K562 (cell line): Measurements from ENCODE around the gene RBM18. TPM values are rescaled to one million over a fixed set of nuclear protein-coding genes. Genes with fewer than 3 reads are reported as not detected.

Source experiments
- ATAC-seq: fragments of 200-7000 bp; cut with Tn5 transposase; 3 replicates; pipeline ENCODE4 v1.9.1; 2020; ENCODE audit warnings: moderate library complexity
- BruUV-seq: library from RNA; stranded (reverse); fragments of 400-500 nt; replicated peaks from 2 replicates; lab custom pipeline; 2021; lab: Mats Ljungman, UMichigan
- CTCF ChIA-PET: fragments of 300-600 bp; formaldehyde crosslinking; extraction: SDS; loops from one replicate; lab custom pipeline; 2021; ENCODE audit warnings: low intra/inter-chr PET ratio; lab: Yijun Ruan, JAX
- POLR2A ChIA-PET: fragments of 300-600, 350-650 bp; sonication (Branson Sonifier 250); formaldehyde crosslinking; extraction: SDS; loops from one replicate; lab custom pipeline; 2021; ENCODE audit warnings: antibody characterized with exemption, inconsistent platforms; lab: Yijun Ruan, JAX
- DNase-seq, 4 experiments: peaks; one replicate each; pipeline versions ENCODE4 v3.0.0 to v3.0.0-alpha.2; 2011 to 2018; ENCODE audit warnings: low spot score in 3 of 4, mixed read lengths in 3 of 4; ENCODE audit errors: extremely low read depth in 1 of 4
- FAIRE-seq: peaks from 2 replicates; lab custom pipeline; 2011; peaks lifted over from hg19 to GRCh38; lab: Jason Lieb, UNC
- H2AFZ ChIP-seq: 2 replicates; pipeline ENCODE4 v1.6.0; 2011; ENCODE audit warnings: low read depth, low read length, control low read depth, inconsistent platforms
- H3K27ac ChIP-seq: fragments of 200-600 bp; 3 replicates; pipeline ENCODE4 v1.8.0; 2011; ENCODE audit warnings: low read depth, mild to moderate bottlenecking, control low read depth, inconsistent platforms, low read length, moderate library complexity, mixed read lengths; ENCODE audit errors: extremely low read depth
- H3K27me3 ChIP-seq, 2 experiments: fragments of 300-600 bp in 1 of 2; 2 replicates in 1 of 2; 3 replicates in 1 of 2; pipeline versions ENCODE4 v1.6.0 to v1.8.0; 2011; ENCODE audit warnings: inconsistent platforms in 2 of 2, low read length in 2 of 2, mild to moderate bottlenecking in 1 of 2, mixed read lengths in 1 of 2, moderate library complexity in 1 of 2; ENCODE audit not compliant: control insufficient read depth in 2 of 2, insufficient read depth in 2 of 2
- H3K36me3 ChIP-seq: fragments of 300-600 bp; 3 replicates; pipeline ENCODE4 v1.8.0; 2011; ENCODE audit warnings: mild to moderate bottlenecking, low read length, inconsistent platforms; ENCODE audit not compliant: control insufficient read depth, insufficient read depth
- H3K4me1 ChIP-seq, 2 experiments: fragments of 200-600 bp in 1 of 2; replicated peaks in 1 of 2; 2 replicates in 1 of 2; 3 replicates in 1 of 2; pipeline versions ENCODE4 v1.5.1 to v1.8.0; 2011; ENCODE audit warnings: inconsistent platforms in 2 of 2, low read length in 2 of 2, mild to moderate bottlenecking in 1 of 2, mixed read lengths in 1 of 2, moderate library complexity in 1 of 2; ENCODE audit not compliant: control insufficient read depth in 2 of 2, insufficient read depth in 2 of 2
- H3K4me2 ChIP-seq: 2 replicates; pipeline ENCODE4 v1.6.1; 2011; ENCODE audit warnings: low read length, control low read depth, inconsistent platforms, mixed read lengths; ENCODE audit not compliant: insufficient read depth
- H3K4me3 ChIP-seq: fragments of 200-600 bp; sonication (generic), shearing (Covaris generic); 2 replicates; pipeline ENCODE4 v1.5.1; 2016; ENCODE audit warnings: control low read depth, inconsistent platforms
- H3K79me2 ChIP-seq: fragments of 200-600 bp; 3 replicates; pipeline ENCODE4 v1.8.0; 2011; ENCODE audit warnings: low read length, inconsistent platforms; ENCODE audit not compliant: control insufficient read depth, insufficient read depth
- H3K9ac ChIP-seq, 2 experiments: 2 replicates each; pipeline versions ENCODE4 v1.6.0 to v1.6.1; 2011; ENCODE audit warnings: low read depth in 2 of 2, low read length in 2 of 2, control low read depth in 1 of 2, inconsistent platforms in 1 of 2, mild to moderate bottlenecking in 1 of 2, mixed read lengths in 1 of 2; ENCODE audit not compliant: insufficient read depth in 1 of 2
- H3K9me1 ChIP-seq: one replicate; pipeline ENCODE4 v1.6.0; 2011; ENCODE audit warnings: inconsistent platforms, mild to moderate bottlenecking, low read length, moderate library complexity; ENCODE audit not compliant: control insufficient read depth, insufficient read depth
- H3K9me3 ChIP-seq: replicated peaks from 2 replicates; pipeline ENCODE4 v1.5.1; 2011; ENCODE audit warnings: low read depth, low read length, inconsistent platforms; ENCODE audit not compliant: control insufficient read depth, insufficient read depth
- H4K20me1 ChIP-seq: replicated peaks from 2 replicates; pipeline ENCODE4 v1.6.1; 2011; ENCODE audit warnings: low read length, inconsistent platforms, mixed read lengths; ENCODE audit not compliant: control insufficient read depth, insufficient read depth
- BCLAF1 ChIP-seq, 2 experiments: fragments of 450-650 bp in 1 of 2; IDR thresholded peaks; 2 replicates each; pipeline ENCODE4 v1.6.1; 2011 to 2017; ENCODE audit warnings: low read depth in 2 of 2, antibody characterized with exemption in 1 of 2, borderline replicate concordance in 1 of 2, low read length in 1 of 2, mild to moderate bottlenecking in 1 of 2, mixed read lengths in 1 of 2; ENCODE audit not compliant: control insufficient read depth in 1 of 2
- BMI1 ChIP-seq: fragments of 150-350 bp; IDR thresholded peaks from 2 replicates; pipeline ENCODE4 v1.6.1; 2014; ENCODE audit warnings: low read length
- BRD4 ChIP-seq: fragments of 200-600 bp; sonication (generic); IDR thresholded peaks from 2 replicates; pipeline ENCODE4 v1.6.1; 2017; ENCODE audit warnings: inconsistent platforms
- KLF10 ChIP-seq: fragments of 250-450 bp; sonication (Bioruptor Pico); IDR thresholded peaks from 2 replicates; pipeline ENCODE4 v1.6.1; 2021; ENCODE audit warnings: matching md5 sums
- MECOM ChIP-seq: fragments of 250-450 bp; sonication (Bioruptor Pico); IDR thresholded peaks from 2 replicates; pipeline ENCODE4 v1.8.0; 2022; ENCODE audit warnings: inconsistent platforms
- MTA1 ChIP-seq: fragments of 450-650 bp; IDR thresholded peaks from 2 replicates; pipeline ENCODE4 v1.6.1; 2017; ENCODE audit warnings: borderline replicate concordance
- NUFIP1 ChIP-seq: fragments of 450-650 bp; IDR thresholded peaks from 2 replicates; pipeline ENCODE4 v1.6.1; 2018; ENCODE audit not compliant: partially characterized antibody
- RBM14 ChIP-seq: fragments of 200-400 bp; formaldehyde crosslinking; IDR thresholded peaks from 2 replicates; pipeline ENCODE4 v1.6.1; 2018; ENCODE audit warnings: low read depth, mild to moderate bottlenecking, low read length, moderate library complexity, borderline replicate concordance; ENCODE audit not compliant: insufficient read depth
- SP2 ChIP-seq: IDR thresholded peaks from 2 replicates; pipeline ENCODE4 v1.6.1; 2011; ENCODE audit warnings: mild to moderate bottlenecking, low read depth, low read length, moderate library complexity; ENCODE audit not compliant: poor library complexity, severe bottlenecking; ENCODE audit errors: extremely low read depth
- SRSF1 ChIP-seq: fragments of 200-400 bp; formaldehyde crosslinking; IDR thresholded peaks from 2 replicates; pipeline ENCODE4 v1.6.1; 2017; ENCODE audit warnings: mild to moderate bottlenecking, low read depth, low read length, moderate library complexity
- TARDBP ChIP-seq: fragments of 450-650 bp; IDR thresholded peaks from 2 replicates; pipeline ENCODE4 v1.6.1; 2016
- TCF7 ChIP-seq: sonication (generic); IDR thresholded peaks from 2 replicates; pipeline ENCODE4 v1.6.1; 2016; ENCODE audit warnings: antibody characterized with exemption, borderline replicate concordance
- THAP12 ChIP-seq: fragments of 250-450 bp; sonication (Bioruptor Pico); IDR thresholded peaks from 2 replicates; pipeline ENCODE4 v1.9.0; 2021; ENCODE audit warnings: mild to moderate bottlenecking, inconsistent platforms
- WHSC1 ChIP-seq: IDR thresholded peaks from one replicate; pipeline ENCODE4 v1.6.1; 2012; ENCODE audit warnings: low read length, control low read depth, inconsistent platforms
- ZBTB9 ChIP-seq: fragments of 450-650 bp; formaldehyde crosslinking; IDR thresholded peaks from 2 replicates; pipeline ENCODE4 v1.4.0; 2020; ENCODE audit warnings: mild to moderate bottlenecking, moderate library complexity
- ZFX ChIP-seq: sonication (generic); formaldehyde crosslinking; IDR thresholded peaks from 2 replicates; pipeline ENCODE4 v1.8.0; 2022; ENCODE audit warnings: mild to moderate bottlenecking, missing genetic modification reagents, moderate library complexity
- WGBS: fragments of 100-300 bp; shearing (Covaris generic); methylation state at CpG from one replicate; pipeline ENCODE4 v1.1.6; 2016; ENCODE audit warnings: low coverage, mixed read lengths; ENCODE audit not compliant: insufficient coverage; ENCODE audit errors: missing lambda C conversion rate; 5-methylcytosine and 5-hydroxymethylcytosine counted together
- in situ Hi-C: fragments of 300-500 bp; cut with MboI; formaldehyde crosslinking; loops from 4 replicates; pipeline ENCODE4 v1.15.0; 2018; ENCODE audit warnings: inconsistent platforms, mixed read lengths
- intact Hi-C: fragments of 100-400 bp; cut with micrococcal nuclease; formaldehyde crosslinking; loops from 2 replicates; pipeline ENCODE4 v1.14.2; 2022
- polyA plus RNA-seq, 8 experiments: library from polyadenylated mRNA; depleted of rRNA in 4 of 8; stranded (reverse) in 5 of 8; unstranded in 3 of 8; fragments of >200 nt; fragmentation: Nextera tagmentation in 2 of 8; fragmentation: Illumina TruSeq in 1 of 8; extraction: Ambion mirVana in 2 of 8; extraction: Trizol in 1 of 8; gene quantifications; 2 replicates each; pipeline versions ENCODE4 v1.2.1 to v1.2.3, GENCODE V29; 2011 to 2014; ENCODE audit warnings: inconsistent platforms in 1 of 8, missing spikeins in 1 of 8
- total RNA-seq, 7 experiments: library from RNA; depleted of rRNA in 6 of 7; stranded (reverse); fragments of >200 nt in 6 of 7; fragmentation: Illumina TruSeq in 2 of 7; extraction: Trizol in 2 of 7; gene quantifications; 2 replicates each; pipeline versions ENCODE4 v1.2.1 to v1.2.3, GENCODE V29; 2011 to 2021; ENCODE audit warnings: low replicate concordance in 1 of 7

RBM18 gene
- total and polyA plus RNA-seq, 9 of the 15 experiments (the other 6 are each of a cell fraction or from before 2014, with no cell fraction given) = 7.9 to 86.3 (median 34.0) TPM

GRCh38 chr9:122219856-122220672 is 44.6 kb downstream of the RBM18 start:
- Histone ChIP-seq H3K27ac (no peak overlapping the region), H3K36me3 (no peaks in the 10 kb centered on the region), H3K79me2 (no peaks in the 10 kb centered on the region), H2AFZ (no peak overlapping the region), H3K9me1 (no peaks in the 10 kb centered on the region), H4K20me1 (no peaks in the 10 kb centered on the region), H3K4me2 (no peak overlapping the region), H3K27me3 (no peaks in the 10 kb centered on the region), H3K9ac (no peak overlapping the region), H3K9me3 (peaks cover 2% of the 10 kb centered on the region; the same call in 1 of the 2 replicates), H3K4me1 (peaks cover 19 to 27% of the 10 kb centered on the region in 2 experiments), H3K4me3 (no peak overlapping the region)
- no peak for ATAC-seq
- intact Hi-C loops (no loop called here), in situ Hi-C loops (loop anchor here (10.0 kb wide), 1 partner anchor 1955 kb away; no protein-coding TSS in a partner anchor)
- no peak for DNase-seq
- 74% methylated on average over 37 of the region's 57 CpGs for WGBS
- ChIA-PET CTCF (no interaction called here), POLR2A (no interaction called here)
- no peak for TF ChIP-seq ZFX (CRISPR knock-in tag)
- no peak for TF ChIP-seq WHSC1
- no peak for TF ChIP-seq TCF7
- TF ChIP-seq KLF10 = no peak
- TF ChIP-seq BCLAF1 (IDR thresholded peaks at IDR 0.05; ENCODE audit: borderline replicate concordance in 1 of 2, control insufficient read depth in 1 of 2, low read depth in 2 of 2, low read length in 1 of 2) = no peak
- no peak for TF ChIP-seq ZBTB9
- TF ChIP-seq MTA1 = no peak
- TF ChIP-seq NUFIP1 = no peak
- TF ChIP-seq BRD4 = no peak
- TF ChIP-seq TARDBP = no peak
- no peak for TF ChIP-seq THAP12 (CRISPR knock-in tag)
- TF ChIP-seq SRSF1 = no peak
- no peak for TF ChIP-seq RBM14
- no peak for TF ChIP-seq MECOM (CRISPR knock-in tag)
- TF ChIP-seq SP2 = no peak
- no peak for TF ChIP-seq BMI1
- no TSS peak for BruUV-seq
- no peak for FAIRE-seq
